NK-92 (cell line): Measurements from ENCODE around the gene RNLS.
"Not testable (repeated sequence)": the region's sequence is repeated elsewhere in the genome, so short reads cannot be mapped to it uniquely, and the experiment has no call there.

ENCODE experiments used
- DNase-seq: peaks from one replicate; lab custom pipeline; 2025; ENCODE audit not compliant: unreplicated experiment; lab: John Stamatoyannopoulos, UW

Gene RNLS

GRCh38 chr10:88486816-88487215 is 96.3 kb downstream of the RNLS start:
- not testable (repeated sequence) for DNase-seq

GRCh38 chr10:88482220-88482619 is 100.9 kb downstream of the RNLS start:
- no peak for DNase-seq

DNA sequence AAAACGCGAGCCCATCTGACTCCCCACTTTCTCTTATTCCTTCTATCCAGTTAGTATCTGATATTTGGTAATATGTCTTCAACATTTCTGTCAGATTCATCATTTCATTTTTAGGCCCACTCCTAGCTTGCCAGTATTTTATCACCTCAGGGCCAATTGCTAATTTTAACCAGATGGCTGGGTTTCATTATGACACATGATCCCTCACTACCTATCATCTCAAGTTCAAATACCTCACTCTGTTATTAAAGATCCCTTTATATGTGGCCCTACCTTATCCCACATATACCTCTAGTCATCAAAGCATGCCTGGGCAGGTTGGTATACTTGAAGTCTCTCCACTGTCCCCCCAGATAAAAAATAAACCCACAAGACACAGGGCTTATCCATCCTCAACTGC is 104.9 kb downstream of the RNLS start:
- DNase-seq = no peak

GRCh38 chr10:88477343-88478085 is 105.6 kb downstream of the RNLS start:
- no peak for DNase-seq

DNA sequence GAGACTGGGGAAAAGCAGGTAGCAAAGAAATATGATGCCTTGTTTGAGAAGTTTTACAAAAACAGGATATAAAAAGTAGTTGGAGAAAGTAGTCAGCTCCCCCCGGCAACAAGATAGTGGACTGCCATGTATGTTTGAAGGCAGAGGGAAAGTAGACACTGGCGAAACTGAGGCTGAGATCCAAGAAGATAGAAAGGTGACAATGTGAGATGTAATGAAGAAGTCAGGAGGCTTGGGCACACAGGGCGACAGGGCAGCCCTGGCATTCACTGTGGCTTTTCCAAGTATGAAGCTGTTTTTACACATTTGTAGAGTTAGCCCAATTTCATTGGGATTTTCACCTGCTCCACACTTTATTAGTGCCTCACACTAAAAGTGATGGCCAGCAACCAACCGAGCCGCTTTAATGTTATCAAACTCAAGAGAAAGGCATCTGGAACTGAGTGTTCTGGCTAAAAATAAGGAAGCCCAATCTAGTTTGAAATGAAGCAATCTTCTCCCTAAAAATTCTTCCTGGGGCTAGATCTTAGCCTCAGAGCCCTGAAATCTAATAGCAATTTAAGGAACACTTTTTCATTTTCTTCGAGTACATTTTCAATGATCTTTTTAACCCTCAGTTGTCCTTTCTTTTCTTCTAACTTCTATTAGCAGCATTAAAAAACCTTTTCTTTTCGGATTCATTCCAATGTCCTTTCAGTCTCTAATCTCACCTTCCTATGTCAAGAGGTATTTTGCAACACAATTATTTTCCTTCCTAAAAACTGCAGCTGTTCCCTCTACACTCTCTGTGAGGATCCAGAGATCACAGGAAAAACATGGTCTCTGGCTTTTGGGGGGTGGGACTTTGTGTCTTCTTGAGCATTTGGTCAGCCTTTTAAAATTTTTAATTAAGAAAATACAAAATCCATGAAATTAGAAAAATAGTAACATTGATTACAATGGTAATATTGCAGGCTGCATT is 108.0 kb downstream of the RNLS start:
- DNase-seq = no peak

DNA sequence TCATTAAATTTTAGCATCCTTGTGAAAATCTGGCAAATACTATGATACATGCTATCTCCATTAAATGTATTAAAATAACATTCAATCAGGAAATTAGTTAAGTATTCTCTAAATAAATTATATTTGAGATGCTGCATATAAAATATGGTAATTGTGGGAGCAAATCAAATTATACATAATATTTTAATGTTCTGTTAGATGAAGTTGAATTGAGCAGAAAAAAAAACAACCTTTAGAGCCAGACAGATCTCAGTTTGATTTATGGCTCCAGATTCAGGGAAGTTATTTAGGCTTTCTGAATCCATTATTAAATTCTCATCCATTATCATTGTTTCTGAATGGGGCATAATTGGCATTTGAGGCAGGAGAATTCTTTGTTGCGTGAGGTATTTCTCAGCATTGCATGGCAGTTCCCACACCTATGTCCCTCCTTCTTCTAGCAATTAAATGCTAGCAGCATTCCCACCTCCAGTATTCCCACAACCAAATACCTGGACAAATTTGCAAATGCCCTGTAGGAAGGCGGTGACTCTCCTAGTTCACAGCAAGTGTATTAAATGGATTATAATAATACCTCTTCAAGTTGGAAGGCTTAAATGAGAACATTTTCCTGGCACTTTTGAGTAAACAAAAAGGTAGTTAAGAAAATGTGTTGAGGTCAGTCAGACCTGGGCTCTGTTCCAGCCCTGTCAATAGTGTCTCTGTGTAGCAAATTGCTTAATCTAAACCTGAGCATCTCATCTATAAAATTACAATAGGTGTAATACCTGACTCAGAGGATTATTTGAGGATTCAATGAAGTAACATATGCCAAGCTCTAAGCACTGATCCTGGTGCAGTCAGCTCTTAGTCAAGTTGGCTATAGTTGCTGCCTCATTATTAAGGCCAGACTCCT is 108.9 kb downstream of the RNLS start:
- no peak for DNase-seq

DNA sequence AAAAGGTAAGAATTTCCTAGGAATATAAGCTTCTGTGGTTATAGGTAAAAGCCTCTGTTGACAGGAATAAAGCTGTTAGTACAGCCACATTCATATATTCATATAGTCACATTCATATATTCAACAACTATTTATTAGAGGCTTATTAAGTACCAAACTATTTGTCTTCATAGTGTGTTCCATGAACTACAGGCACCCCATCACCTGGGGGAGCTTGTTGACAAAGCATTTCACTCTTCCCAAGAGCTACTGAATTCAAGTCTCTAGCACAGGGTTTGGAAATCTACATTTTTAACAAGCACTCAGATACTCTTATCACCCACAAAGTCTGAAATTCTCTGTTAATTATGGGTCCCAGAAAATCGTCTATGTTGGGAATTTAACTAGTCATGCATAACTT is 110.6 kb downstream of the RNLS start:
- DNase-seq = no peak

DNA sequence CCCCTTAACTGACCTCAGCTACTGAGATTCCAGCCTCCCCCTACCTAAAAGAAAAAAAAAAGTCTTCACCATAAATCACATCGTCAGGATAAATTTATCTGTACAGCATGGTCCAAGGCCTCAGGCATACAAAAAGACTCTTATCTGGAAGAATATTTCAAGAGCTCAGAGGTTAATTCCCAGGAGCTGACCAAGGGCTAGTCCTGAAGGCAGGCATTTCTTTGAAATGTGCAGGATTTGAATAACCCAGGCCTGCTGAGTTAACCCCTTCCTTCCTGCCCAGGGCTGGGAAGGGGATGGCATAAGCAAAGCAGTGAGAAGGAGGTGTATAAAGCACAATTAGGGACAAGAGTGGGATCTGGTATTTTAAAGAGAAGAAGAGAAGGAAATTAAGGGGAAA is 111.2 kb downstream of the RNLS start:
- no peak for DNase-seq

DNA sequence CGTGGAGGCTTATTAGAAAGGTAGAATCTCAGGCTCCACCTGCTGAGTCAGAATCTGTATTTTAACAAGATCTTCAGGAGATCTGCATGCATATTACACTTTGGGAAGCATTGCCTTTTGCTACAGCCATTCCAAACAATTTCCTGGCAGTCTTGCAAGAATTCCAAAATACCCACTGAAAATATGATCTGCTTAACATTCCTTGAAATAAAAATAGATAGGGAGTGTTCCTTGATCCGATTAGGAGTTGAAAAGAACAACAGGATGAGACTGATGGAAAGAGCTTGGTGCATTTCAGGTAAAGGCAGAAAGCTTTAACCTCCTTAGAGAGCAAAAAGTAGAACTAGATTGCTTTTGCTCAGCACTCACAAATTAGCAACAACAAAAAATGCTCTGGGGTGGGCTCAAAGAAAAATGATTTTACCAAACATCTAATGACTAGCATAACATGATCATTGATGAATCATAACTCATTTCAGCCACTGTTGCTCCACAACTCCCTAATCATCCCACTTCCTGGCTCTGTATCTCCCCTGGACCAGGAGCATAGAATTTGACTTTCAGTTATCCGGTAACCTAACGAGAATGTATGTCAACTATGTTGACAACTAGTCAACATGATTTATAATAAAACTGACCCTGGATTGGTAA is 115.2 kb downstream of the RNLS start:
- no peak for DNase-seq

GRCh38 chr10:88466786-88467185 is 116.3 kb downstream of the RNLS start:
- no peak for DNase-seq

DNA sequence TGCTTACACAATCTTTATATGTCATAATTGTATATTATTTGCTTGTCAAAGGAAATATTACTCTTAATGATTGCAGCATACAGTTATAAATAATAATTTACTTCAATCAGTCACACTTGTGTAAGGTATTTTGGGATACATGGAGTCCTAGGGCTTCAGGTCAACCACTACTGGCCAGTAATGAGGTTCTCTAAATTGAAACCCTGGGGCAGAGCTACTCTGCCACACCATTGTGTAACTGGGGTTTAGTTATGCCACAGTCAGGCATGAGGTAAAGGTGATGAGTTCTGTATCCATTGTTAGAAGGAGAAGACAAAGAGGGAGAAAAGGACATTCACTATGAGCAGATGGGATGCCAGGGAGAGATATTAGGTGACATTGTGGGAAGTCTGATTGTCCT is 117.4 kb downstream of the RNLS start:
- DNase-seq = no peak

DNA sequence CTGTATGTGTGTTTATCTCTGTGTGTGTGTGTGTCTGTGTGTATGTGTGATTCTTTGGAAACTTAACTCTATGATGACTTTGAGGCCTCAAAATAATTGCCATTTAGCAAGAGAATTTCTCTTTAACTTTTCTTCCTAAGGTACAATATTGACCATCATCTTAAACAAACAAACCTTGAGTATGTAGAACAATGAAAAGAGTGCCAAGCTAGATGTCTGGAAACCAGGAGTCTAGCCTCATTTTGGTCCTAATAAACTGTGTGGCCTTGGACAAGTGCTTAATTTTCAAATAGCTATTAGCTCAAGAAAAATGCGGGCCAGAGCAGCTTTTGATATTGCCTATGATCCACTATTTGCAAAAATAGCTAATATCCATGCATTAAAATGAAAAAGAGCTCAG is 119.3 kb downstream of the RNLS start:
- no peak for DNase-seq

GRCh38 chr10:88461426-88461825 is 121.7 kb downstream of the RNLS start:
- no peak for DNase-seq

DNA sequence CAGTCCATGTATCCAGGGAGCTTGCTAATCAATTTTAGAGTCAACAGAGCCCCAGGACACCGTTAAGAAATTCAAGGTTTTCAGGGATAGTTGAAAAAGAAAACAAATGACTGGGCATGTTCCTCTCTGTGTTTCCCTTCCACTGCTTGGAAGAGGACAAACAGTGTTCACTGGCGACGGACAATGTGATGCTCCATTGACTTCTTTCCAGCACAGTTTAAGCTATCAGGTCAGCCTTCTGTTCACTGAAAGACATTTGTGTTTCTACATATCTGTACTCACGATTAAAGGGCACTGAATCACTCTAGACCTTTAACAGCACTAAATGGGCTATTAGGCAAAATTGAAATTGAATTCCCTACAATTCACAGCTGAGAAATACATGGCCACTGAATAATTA is 123.6 kb downstream of the RNLS start:
- DNase-seq = no peak

GRCh38 chr10:88458209-88458608 is 124.9 kb downstream of the RNLS start:
- DNase-seq = no peak

DNA sequence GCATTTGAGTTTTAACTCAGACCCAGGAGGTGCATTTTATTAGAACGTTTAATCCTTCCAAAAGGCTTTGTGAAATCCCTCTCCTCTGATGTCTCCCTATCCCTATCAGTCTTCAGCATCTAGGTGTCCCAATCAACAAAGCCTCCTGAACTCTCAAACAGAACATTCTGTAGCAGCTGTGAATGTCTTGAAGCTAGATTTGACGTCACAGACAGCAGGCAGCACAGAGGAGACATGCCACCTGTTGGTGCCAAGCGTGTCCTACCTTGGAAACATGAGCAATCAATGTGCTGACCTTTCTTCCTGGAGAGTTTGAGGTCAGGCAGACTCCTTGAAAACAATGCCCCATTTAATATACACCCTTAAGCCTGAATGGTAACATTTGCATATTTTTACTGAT is 125.5 kb downstream of the RNLS start:
- DNase-seq = no peak

- no peak for DNase-seq
These were observed 126.4 kb downstream of the RNLS start for GRCh38 chr10:88456730-88457129.

GRCh38 chr10:88455831-88456230 is 127.3 kb downstream of the RNLS start:
- DNase-seq = no peak

DNA sequence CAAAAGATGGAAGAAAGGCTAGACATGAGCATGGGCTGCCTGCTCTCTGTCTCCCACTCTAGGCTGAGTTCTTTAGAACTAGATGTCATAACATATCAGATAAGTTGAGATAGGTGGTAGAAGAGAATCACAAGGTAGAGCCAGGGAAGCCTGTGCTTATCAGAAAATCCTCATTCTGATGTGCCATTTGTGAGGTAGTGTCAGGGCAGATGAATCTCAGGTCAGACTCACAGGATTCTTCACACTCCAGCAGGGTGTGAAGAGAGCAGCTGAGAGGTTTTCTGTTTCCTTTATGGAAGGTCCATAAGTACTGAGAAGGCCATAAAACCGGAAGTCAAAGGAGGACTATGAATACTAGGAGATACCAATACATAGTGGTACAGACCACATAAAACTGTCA is 132.9 kb downstream of the RNLS start:
- no peak for DNase-seq

GRCh38 chr10:88442716-88443115 is 140.4 kb downstream of the RNLS start:
- DNase-seq = no peak

DNA sequence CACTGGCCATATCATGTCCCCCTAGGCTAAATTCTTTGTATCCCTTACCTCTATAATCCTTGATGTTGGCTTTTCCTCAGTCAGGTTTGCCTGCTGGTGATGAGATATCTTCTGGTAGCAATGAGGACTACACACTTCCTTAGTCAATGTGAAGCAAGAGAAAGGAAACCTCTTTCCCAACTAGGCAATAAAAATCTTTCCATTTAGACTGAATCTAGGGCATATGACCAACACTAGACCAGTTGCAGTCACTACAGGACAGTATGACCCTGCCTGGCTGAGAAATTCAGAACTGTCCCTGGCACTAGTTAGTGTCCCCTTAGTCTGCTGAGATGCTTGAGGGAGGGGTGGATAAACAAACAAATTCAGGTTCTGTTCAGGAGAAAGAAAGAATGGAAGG is 142.6 kb downstream of the RNLS start:
- no peak for DNase-seq
